Loucy (cell line): ENCODE data around the gene WWOX.

Experiments used
- EZH2phosphoT487 ChIP-seq: fragments of 200-600 bp; IDR thresholded peaks from 2 replicates; pipeline ENCODE4 v1.6.1; 2018; ENCODE audit warnings: antibody characterized with exemption, mild to moderate bottlenecking, moderate library complexity, borderline replicate concordance
- TF ChIP-seq, protein P1 (sequence below): fragments of 200-600 bp; sonication (generic); conservative IDR thresholded peaks from 2 replicates; pipeline ENCODE4 v1.5.1; 2014; ENCODE audit warnings: mild to moderate bottlenecking, antibody characterized with exemption, low read length

DNA sequence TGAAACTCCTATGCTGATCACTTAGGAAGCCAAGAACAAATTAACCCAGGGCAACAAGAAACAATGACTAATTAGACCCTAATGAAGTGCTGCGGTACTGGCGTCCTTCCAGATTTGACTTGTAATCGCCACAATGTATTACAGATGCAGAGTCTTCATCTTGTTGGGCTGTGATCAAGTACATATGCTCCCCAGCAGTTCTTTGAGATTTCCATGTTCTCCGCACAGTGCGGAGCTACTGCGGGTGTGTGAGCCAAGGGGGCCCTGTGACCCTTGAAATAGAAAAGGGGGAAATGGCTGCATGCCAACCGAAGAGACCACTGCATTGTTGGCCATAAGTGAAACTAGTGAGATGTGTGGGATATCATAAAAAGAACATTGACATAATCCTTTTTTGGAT lies 1031.2 kb downstream of the WWOX start:
- TF ChIP-seq, protein P1, sequence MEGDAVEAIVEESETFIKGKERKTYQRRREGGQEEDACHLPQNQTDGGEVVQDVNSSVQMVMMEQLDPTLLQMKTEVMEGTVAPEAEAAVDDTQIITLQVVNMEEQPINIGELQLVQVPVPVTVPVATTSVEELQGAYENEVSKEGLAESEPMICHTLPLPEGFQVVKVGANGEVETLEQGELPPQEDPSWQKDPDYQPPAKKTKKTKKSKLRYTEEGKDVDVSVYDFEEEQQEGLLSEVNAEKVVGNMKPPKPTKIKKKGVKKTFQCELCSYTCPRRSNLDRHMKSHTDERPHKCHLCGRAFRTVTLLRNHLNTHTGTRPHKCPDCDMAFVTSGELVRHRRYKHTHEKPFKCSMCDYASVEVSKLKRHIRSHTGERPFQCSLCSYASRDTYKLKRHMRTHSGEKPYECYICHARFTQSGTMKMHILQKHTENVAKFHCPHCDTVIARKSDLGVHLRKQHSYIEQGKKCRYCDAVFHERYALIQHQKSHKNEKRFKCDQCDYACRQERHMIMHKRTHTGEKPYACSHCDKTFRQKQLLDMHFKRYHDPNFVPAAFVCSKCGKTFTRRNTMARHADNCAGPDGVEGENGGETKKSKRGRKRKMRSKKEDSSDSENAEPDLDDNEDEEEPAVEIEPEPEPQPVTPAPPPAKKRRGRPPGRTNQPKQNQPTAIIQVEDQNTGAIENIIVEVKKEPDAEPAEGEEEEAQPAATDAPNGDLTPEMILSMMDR, result no peak
- no peak for TF ChIP-seq EZH2phosphoT487
